HG02943 (cell line): ENCODE data around the gene PTPRO.
"Not testable (repeated sequence)": the region's sequence is repeated elsewhere in the genome, so short reads cannot be mapped to it uniquely, and the experiment has no call there.

Source experiments
- ATAC-seq: cut with Tn5 transposase; IDR thresholded peaks from one replicate; pipeline ENCODE4 v1.9.1; 2021; ENCODE audit warnings: mild to moderate bottlenecking, low read depth, moderate library complexity; ENCODE audit not compliant: unreplicated experiment

Gene PTPRO

DNA sequence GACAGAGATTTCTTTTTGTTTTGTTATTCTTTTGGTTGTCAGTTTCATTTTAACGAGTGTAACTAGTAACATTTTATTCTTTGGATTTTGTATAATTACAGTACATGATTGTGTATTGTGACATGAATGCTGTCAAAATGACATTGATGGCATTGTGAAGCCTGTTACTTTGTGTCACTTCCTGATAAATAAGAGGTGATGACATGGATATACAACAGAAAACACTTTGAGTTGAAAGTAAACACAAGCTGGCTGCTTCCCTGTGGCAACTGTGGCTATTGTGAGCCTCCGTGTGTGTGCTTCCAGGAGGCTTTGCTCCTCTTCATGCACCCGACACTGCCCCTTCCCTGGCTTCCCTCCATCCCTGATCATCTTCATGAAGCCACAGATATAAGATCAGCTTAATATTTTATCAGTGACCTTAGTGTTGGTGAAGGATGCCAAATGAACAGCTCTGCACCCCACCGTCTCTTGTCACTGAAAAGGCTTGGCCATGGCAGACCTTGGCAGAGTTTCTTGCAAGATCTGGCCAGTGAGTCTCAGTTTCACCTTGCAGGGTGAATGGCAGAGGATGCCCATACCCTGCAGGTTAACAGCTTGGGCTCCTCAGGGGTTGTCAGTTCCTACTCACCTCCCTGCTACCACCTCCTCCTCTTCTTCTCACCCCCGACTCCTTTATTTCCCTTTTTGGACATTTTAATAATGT is 275.0 kb downstream of the PTPRO start:
- ATAC-seq: no peak

GRCh38 chr12:15599266-15600037 is 277.1 kb downstream of the PTPRO start:
- ATAC-seq: no peak

DNA sequence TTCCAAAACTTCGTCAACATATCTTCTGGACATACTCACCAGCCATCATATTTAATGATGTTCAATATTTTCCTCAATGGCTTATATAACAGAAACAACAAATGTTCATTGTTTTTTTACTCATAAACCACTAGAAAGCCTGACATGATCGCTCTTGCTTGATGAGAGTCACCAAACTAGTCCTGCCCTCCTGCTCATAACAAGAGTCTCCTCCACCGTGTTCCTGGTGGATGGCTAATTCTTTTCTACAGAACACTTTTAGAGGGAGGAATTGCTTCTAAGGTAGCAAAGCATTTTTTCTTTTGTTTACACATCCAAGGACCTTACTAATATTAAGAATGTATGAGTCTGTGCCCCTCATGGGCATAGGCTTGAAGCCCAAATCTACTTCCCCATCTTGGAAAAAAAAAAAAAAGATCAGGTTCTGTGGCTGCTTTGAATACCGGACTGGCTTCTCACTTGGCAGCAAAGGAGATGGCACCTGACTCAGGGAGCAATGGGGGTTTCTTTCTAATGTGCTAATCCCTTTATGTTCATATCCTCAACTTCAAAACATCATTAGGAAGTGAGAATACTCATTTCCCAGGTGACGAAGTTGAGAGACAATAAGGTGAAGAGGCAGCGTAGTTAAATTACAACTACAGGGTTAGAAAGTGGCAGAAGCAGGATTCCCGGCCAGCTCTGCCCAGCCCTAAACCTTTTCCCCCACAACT is 278.1 kb downstream of the PTPRO start:
- ATAC-seq: no peak

DNA sequence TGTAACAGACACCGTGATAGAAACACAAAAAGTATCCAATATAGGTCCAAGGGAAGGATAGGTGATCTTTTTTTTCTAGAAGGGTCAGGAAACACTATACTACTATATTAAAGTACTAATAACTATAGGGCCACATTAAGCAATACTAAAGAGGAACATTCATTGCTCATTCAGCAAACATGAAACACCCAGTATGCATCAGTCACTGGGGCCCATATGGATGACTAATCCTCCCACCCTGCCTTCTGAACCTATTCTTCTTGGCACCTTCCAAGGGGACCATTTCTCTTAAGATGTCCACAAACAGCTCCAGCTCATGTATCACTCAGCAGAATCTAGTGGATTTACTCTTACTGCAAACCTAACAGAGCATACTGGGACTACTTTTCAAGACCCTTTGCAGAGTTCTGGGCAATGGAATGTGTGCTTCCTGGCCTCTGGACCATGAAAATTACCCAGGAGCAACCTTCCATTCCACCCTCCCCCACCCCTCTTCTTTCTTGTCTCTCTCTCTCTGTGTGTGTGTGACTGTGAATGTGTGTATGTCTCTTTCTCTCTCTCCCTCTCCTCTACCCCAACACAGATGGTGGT is 279.0 kb downstream of the PTPRO start:
- ATAC-seq: no peak

DNA sequence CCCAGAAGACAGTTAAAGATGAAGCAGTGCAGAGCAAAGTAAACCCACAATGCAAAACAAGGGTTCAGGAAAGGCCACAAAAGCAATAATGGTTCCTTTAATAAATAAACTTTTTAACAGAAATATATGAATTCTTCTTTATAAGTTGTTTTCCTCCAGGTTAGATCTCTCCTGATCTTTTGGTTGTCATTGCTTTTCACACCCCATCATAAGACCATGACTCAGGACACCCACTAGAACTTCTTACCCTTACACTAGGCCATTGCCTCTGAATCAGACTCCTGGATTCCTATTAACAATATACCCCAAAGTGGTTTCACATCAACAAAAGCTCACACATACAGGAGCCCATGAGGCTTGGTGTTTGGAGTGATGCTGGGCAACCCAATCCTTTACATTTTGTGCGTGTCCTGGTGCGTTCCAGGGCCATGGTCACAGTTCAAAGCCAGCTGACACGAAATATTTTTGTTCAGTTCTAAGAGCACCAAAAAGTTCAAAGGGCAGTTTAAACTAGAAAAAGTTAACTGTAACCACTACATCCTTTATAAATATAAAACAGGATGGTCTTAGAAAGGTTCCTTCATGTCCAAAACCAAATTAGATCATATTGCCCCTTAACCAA is 279.9 kb downstream of the PTPRO start:
- ATAC-seq: no peak

DNA sequence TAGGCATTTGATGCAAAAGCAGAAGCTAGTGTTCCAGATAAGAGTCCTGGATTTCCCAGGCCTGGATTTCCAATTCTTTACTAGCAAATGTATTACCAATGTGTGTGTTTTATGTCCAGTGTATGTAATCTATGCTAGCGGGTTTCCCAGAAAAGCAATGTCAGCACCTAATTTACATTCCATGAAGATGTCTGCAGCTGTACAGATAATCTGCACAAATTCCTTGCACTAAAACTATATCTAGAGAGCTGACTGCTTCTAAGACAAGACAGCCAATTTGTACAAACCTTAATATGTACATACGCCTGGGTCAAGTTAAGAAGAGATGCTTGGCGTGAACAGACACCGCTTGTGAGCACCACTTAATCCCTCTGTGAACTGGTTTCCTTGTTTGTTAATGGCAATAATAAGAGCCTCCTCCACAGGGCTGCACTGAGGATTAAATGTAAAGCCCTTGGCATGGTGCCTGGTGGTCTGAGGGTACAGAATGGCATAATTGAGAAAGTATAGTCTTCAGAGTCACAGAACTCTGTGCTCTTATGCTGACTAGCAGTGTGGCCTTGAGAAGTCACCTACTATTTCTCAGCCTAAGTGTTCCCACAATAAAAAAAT is 281.3 kb downstream of the PTPRO start:
- ATAC-seq: no peak

GRCh38 chr12:15605881-15606590 is 283.7 kb downstream of the PTPRO start:
- ATAC-seq: no peak

DNA sequence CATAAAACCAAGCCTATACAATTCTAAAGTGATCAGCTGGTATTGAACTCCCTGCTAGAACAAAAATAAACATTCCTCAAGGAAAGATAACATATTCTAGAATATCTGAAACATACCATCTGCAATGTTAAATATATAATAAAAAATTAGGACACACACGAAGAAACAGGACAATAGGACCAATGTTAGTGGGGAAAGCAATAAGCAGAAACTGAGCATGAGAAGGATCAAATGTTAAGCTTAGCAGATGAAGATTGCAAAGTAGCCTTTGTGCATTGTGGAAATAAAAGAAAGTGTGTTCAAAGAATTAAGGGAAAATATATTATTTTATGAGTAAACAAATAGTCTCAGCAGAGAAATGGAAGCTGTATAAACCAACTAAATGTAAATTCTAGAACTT is 286.1 kb downstream of the PTPRO start:
- ATAC-seq: no peak

DNA sequence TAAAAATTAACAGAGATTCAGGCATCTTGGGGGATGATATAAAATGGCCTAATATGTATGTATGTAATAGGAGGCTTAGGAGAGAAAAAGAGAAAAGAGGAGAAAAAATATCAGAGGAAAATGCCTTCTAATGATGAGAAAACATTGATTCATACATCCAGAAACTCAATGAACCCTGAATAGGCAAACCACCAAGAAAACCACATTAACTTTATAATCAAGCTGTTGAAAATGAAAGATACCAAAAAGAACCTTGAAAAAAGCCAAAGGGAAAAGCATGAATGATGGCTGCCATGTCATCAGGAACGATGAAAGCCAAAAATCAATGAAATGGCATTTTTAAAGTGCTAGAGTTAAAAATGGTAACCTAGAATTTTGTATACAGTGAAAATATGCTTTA is 286.6 kb downstream of the PTPRO start:
- ATAC-seq: no peak

DNA sequence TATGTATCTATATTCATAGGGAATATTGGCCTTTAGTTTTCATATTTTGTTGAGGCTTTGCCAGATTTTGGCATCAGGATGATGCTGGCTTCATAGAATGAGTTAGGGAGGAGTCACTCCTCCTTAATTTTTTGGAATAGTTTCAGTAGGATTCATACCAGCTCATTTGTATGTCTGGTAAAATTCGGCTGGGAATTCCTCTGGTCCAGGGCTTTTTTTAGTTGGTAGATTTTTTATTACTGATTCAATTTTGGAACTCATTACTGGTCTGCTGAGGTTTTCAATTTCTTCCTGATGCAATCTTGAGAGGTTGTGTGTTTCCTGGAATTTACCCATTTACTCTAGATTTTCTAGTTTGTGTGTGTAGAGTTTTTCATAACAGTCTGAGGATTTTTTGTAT is 291.7 kb downstream of the PTPRO start:
- ATAC-seq: no peak

DNA sequence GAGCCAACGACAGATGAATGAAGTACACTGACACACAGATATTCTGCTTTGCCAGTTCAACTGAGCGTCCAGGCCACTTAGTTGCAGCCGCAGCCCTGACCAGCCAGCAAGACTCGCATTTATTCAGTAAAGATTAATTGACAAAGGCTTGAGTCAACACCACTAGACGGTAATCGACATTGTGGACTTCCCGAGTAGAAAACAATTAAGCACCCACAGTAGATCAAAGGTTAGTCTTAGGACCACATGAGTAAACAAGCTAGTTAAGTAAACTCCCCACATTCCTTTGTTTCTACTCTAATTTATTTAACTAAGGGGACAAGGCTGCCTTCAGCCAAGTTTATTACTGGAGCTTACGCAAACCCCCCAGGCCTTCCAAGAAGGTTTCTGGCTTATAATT is 294.2 kb downstream of the PTPRO start:
- not testable (repeated sequence) for ATAC-seq

- ATAC-seq: no peak
Observed at GRCh38 chr12:15620741-15621539, 298.6 kb downstream of the PTPRO start.

GRCh38 chr12:15625075-15625474 is 302.8 kb downstream of the PTPRO start:
- ATAC-seq: no peak

GRCh38 chr12:15627995-15628945 is 306.0 kb downstream of the PTPRO start:
- ATAC-seq: no peak

GRCh38 chr12:15629108-15629507 is 306.8 kb downstream of the PTPRO start:
- no peak for ATAC-seq

DNA sequence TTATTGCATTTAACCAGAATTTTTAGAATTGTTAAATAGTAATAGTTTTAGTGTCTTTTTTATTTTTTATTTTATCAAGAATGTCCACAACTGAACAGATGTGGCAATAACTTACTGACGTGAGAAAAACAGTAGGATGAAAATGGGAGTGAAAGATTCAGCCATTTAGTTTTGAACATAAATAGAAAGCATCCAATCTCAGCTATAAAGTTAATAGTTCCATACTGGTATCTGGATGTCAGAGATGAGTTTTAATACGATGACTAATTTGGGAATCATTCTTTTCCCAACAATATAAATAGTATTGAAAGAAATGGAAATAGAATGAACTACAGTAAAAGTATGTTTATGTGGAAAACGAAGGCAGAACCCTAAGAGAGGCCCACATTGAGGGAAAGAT is 307.5 kb downstream of the PTPRO start:
- no peak for ATAC-seq

GRCh38 chr12:15631007-15631715 is 308.9 kb downstream of the PTPRO start:
- ATAC-seq: no peak
